GM12865 (cell line): ENCODE results near the gene GUCY1B1.

Experiments
- DNase-seq: peaks from one replicate; pipeline ENCODE4 v3.0.0; 2010; ENCODE audit warnings: low read depth
- H3K4me3 ChIP-seq: 2 replicates; pipeline ENCODE4 v1.5.1; 2011; ENCODE audit warnings: mild to moderate bottlenecking, low read depth, low read length, control low read depth
- CTCF ChIP-seq: IDR thresholded peaks from 2 replicates; pipeline ENCODE4 v1.5.1; 2011; ENCODE audit warnings: low read length, control low read depth, low read depth, inconsistent platforms; ENCODE audit not compliant: insufficient read depth; ENCODE audit errors: missing control alignments

GUCY1B1 gene

GRCh38 chr4:155758481-155759371, at the start of gene GUCY1B1:
Gene GUCY1B1 (plus strand): TSS chr4:155759021. CDS start chr4:155759141, 120 bp downstream.
- DNase-seq: peak; percentile 83
- H3K4me3 ChIP-seq: peak within 1 kb of the TSS; percentile 47
- TF ChIP-seq CTCF: no peak

- DNase-seq: no peak
- H3K4me3 ChIP-seq: no peak overlapping the region
- TF ChIP-seq CTCF: no peak
Observed at GRCh38 chr4:155709918-155710317, 48.9 kb upstream of the GUCY1B1 start.

GRCh38 chr4:155711556-155711955, 47.3 kb upstream of the GUCY1B1 start:
- no peak overlapping the region for H3K4me3 ChIP-seq
- no peak for TF ChIP-seq CTCF
- no peak for DNase-seq

GRCh38 chr4:155712846-155713245, 46.0 kb upstream of the GUCY1B1 start:
- no peak overlapping the region for H3K4me3 ChIP-seq
- TF ChIP-seq CTCF: no peak
- DNase-seq: no peak

- DNase-seq: no peak
Observed at GRCh38 chr4:155713911-155714310, 44.9 kb upstream of the GUCY1B1 start.

GRCh38 chr4:155722336-155722735, 36.5 kb upstream of the GUCY1B1 start:
- DNase-seq: no peak
- no peak overlapping the region for H3K4me3 ChIP-seq
- TF ChIP-seq CTCF: no peak

More at GRCh38 chr4:155713911-155714310, 44.9 kb upstream of the GUCY1B1 start:
- H3K4me3 ChIP-seq: no peak overlapping the region
- no peak for TF ChIP-seq CTCF
